Natural killer cell (primary cell): Measurements from ENCODE around the gene ZFR. TPM values are rescaled to one million over a fixed set of nuclear protein-coding genes. Genes with fewer than 3 reads are reported as not detected.

Experiments
- ATAC-seq, 3 donors: fragments of 150-1000 bp in 2 of 3; fragments of 200-7000 bp in 1 of 3; cut with Tn5 transposase; 1 replicate in 1 of 3; 2 replicates in 2 of 3; pipeline ENCODE4 v1.10.0; 2021; ENCODE audit warnings: mild to moderate bottlenecking in 2 of 3, moderate library complexity in 2 of 3
- DNase-seq, 2 donors: peaks; one replicate each; pipeline versions ENCODE4 v3.0.0 to v3.0.0-alpha.2; 2013 to 2021; ENCODE audit warnings: mixed read lengths in 1 of 2
- H3K27ac ChIP-seq: one replicate; pipeline ENCODE4 v1.5.1; 2013; ENCODE audit warnings: mild to moderate bottlenecking, low read length
- H3K27me3 ChIP-seq: one replicate; pipeline ENCODE4 v1.6.1; 2013; ENCODE audit warnings: low read length; ENCODE audit not compliant: control insufficient read depth, insufficient read depth
- H3K36me3 ChIP-seq: one replicate; pipeline ENCODE4 v1.6.1; 2013; ENCODE audit warnings: low read length; ENCODE audit not compliant: control insufficient read depth, insufficient read depth
- H3K4me1 ChIP-seq: one replicate; pipeline ENCODE4 v1.6.1; 2013; ENCODE audit warnings: low read length; ENCODE audit not compliant: control insufficient read depth, insufficient read depth
- H3K4me3 ChIP-seq: one replicate; pipeline ENCODE4 v1.5.1; 2013; ENCODE audit warnings: low read length
- H3K9me3 ChIP-seq: one replicate; pipeline ENCODE4 v1.6.1; 2013; ENCODE audit warnings: low read length; ENCODE audit not compliant: control insufficient read depth, insufficient read depth
- H3K27ac Mint-ChIP-seq, 2 donors: one replicate each; pipeline ENCODE4 v1.8.0; 2022; ENCODE audit warnings: mild to moderate bottlenecking in 2 of 2, mixed read lengths in 2 of 2, moderate library complexity in 1 of 2
- H3K27me3 Mint-ChIP-seq, 2 donors: one replicate each; pipeline ENCODE4 v1.8.0; 2022; ENCODE audit warnings: low read depth in 2 of 2, mixed read lengths in 2 of 2
- H3K36me3 Mint-ChIP-seq: one replicate; pipeline ENCODE4 v1.8.0; 2022; ENCODE audit warnings: mixed read lengths
- H3K4me1 Mint-ChIP-seq, 2 donors: one replicate each; pipeline ENCODE4 v1.8.0; 2022; ENCODE audit warnings: mixed read lengths in 2 of 2
- H3K4me3 Mint-ChIP-seq: one replicate; pipeline ENCODE4 v1.8.0; 2022; ENCODE audit warnings: mild to moderate bottlenecking, moderate library complexity, mixed read lengths
- H3K9me3 Mint-ChIP-seq, 2 donors: one replicate each; pipeline ENCODE4 v1.8.0; 2022; ENCODE audit warnings: mixed read lengths in 2 of 2
- WGBS: methylation state at CpG from one replicate; pipeline ENCODE4 v1.1.7; 2013; ENCODE audit warnings: missing lambda C conversion rate; ENCODE audit not compliant: insufficient coverage; 5-methylcytosine and 5-hydroxymethylcytosine counted together
- intact Hi-C: fragments of 100-400 bp; cut with micrococcal nuclease; formaldehyde crosslinking; loops from one replicate; pipeline ENCODE4 v1.14.2; 2022
- total RNA-seq, 4 donors: library from RNA; stranded (reverse); fragments of 120-200 nt in 1 of 4; gene quantifications; one replicate each; pipeline versions ENCODE4 v1.2.3 to v1.2.4, GENCODE V29; 2013 to 2022
- TF ChIP-seq, protein P1 (sequence below): fragments of 200-600 bp; IDR thresholded peaks from one replicate; pipeline ENCODE4 v1.8.0; 2022; ENCODE audit warnings: antibody characterized with exemption

ZFR gene
- total RNA-seq: 10 to 100 TPM; 62.7 to 70.8 (median 62.7) TPM
- 83.3 TPM for total RNA-seq (2013)

DNA sequence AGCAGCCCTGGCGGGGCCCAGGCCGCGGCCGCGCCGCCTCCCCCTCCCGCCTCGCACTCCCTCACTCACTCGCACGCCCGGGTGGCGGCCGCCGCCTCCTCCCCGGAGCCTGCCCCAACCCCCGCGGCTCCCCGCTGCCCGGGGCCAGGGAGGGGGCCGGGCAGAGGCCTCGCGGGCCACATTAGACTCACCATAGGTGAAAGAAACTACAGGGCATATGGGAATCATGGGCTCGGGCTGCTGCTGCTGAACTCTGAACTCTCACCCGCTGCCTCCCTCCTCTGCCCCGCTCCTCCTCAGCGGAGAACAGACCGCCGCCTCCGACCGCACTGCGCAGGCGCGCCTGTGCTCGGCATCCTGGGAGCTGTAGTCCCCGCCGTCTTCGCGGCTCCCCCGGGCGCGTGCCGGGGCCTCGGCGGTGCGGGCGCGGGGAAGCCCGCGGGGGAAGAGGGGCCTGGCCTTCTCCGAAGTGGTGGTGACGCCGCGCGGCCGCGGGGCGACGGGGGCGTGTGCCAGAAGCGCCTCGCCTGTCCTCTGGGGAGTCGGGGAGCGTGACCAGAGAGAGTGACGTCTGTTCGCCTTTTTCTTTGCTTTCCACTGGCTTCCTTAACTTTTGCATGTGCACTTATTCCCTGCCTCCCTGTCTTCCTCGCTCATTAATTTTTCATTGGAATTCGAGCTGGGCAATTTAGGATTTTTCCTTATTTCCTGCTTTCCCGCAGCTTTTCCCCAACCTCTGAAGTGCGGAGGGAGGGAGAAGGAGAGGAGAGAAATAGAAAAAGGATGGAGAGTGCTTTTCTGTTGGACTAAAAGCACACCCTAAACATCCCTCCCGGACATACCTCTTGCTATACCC lies at the start of gene ZFR:
Gene ZFR (minus strand): TSS at position 310 of the 856 bp plus-strand sequence. CDS start 82 bp downstream, at position 228.
- Histone ChIP-seq H3K27ac (peak within 1 kb of the TSS; percentile 96), H3K27me3 (no peaks in the 10 kb centered on the region), H3K9me3 (no peaks in the 10 kb centered on the region), H3K4me3 (peak within 1 kb of the TSS; percentile 98), H3K4me1 (peaks cover 17% of the 10 kb centered on the region), H3K36me3 (no peaks in the 10 kb centered on the region)
- no peaks in the 10 kb centered on the region for H3K9me3 Mint-ChIP-seq
- WGBS: 5% methylated on average over 66 of the region's 70 CpGs
- ATAC-seq (peak; percentile 87 to 95 (median 90)), DNase-seq (peak; percentile 86 to 97)
- H3K27ac Mint-ChIP-seq: peak within 1 kb of the TSS; percentile 90 to 91
- peaks cover 0 to 3% of the 10 kb centered on the region in 2 donors for H3K27me3 Mint-ChIP-seq
- H3K4me3 Mint-ChIP-seq: peak within 1 kb of the TSS; percentile 91
- no peaks in the 10 kb centered on the region for H3K36me3 Mint-ChIP-seq
- TF ChIP-seq, protein P1, sequence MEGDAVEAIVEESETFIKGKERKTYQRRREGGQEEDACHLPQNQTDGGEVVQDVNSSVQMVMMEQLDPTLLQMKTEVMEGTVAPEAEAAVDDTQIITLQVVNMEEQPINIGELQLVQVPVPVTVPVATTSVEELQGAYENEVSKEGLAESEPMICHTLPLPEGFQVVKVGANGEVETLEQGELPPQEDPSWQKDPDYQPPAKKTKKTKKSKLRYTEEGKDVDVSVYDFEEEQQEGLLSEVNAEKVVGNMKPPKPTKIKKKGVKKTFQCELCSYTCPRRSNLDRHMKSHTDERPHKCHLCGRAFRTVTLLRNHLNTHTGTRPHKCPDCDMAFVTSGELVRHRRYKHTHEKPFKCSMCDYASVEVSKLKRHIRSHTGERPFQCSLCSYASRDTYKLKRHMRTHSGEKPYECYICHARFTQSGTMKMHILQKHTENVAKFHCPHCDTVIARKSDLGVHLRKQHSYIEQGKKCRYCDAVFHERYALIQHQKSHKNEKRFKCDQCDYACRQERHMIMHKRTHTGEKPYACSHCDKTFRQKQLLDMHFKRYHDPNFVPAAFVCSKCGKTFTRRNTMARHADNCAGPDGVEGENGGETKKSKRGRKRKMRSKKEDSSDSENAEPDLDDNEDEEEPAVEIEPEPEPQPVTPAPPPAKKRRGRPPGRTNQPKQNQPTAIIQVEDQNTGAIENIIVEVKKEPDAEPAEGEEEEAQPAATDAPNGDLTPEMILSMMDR: no peak
- intact Hi-C loops: loop anchor here (2.0 to 5.0 kb wide), 2 partner anchors 140 to 202 kb away; partner anchors contain the start of gene SUB1
- peaks cover 27 to 28% of the 10 kb centered on the region in 2 donors for H3K4me1 Mint-ChIP-seq

DNA sequence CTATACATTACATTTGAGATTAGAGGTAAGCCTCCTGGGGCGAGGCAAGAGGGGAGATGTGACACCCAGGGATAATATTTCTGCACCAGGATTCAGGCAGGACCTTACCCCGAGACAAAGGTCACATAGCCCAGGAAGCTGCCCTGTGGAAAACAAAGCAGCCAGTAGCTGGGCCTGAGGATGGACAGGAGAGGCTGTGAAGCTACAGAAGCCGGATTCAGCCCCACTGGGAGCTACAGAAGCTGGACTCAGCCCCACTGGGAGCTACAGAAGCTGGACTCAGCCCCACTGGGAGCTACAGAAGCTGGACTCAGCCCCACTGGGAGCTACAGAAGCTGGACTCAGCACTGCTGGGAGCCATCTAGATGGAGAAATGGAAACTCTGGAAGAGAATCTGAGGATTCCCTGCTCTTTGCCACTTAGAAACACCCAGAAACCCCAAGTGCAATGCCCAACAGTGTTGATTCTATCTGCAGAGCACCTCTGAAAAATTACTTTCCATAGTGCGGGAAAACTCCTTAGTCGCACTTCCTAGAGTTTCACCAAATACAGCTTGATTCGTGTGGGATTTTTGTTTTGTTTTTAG lies 46.5 kb upstream of the ZFR start:
- intact Hi-C loops: no loop called here
- H3K27ac ChIP-seq: no peak overlapping the region
- no peaks in the 10 kb centered on the region for H3K4me1 ChIP-seq
- TF ChIP-seq, protein P1: no peak
- H3K4me1 Mint-ChIP-seq: no peaks in the 10 kb centered on the region
- no peaks in the 10 kb centered on the region for H3K27me3 Mint-ChIP-seq
- ATAC-seq (no peak), DNase-seq (no peak)
- no peaks in the 10 kb centered on the region for H3K36me3 Mint-ChIP-seq
- H3K4me3 Mint-ChIP-seq: no peak overlapping the region
- no peaks in the 10 kb centered on the region for H3K9me3 Mint-ChIP-seq
- 91% methylated on average over 5 of the region's 6 CpGs for WGBS
- no peak overlapping the region for H3K4me3 ChIP-seq
- no peaks in the 10 kb centered on the region for H3K9me3 ChIP-seq
- H3K27me3 ChIP-seq: no peaks in the 10 kb centered on the region
- H3K36me3 ChIP-seq: no peaks in the 10 kb centered on the region
- H3K27ac Mint-ChIP-seq: no peak overlapping the region

DNA sequence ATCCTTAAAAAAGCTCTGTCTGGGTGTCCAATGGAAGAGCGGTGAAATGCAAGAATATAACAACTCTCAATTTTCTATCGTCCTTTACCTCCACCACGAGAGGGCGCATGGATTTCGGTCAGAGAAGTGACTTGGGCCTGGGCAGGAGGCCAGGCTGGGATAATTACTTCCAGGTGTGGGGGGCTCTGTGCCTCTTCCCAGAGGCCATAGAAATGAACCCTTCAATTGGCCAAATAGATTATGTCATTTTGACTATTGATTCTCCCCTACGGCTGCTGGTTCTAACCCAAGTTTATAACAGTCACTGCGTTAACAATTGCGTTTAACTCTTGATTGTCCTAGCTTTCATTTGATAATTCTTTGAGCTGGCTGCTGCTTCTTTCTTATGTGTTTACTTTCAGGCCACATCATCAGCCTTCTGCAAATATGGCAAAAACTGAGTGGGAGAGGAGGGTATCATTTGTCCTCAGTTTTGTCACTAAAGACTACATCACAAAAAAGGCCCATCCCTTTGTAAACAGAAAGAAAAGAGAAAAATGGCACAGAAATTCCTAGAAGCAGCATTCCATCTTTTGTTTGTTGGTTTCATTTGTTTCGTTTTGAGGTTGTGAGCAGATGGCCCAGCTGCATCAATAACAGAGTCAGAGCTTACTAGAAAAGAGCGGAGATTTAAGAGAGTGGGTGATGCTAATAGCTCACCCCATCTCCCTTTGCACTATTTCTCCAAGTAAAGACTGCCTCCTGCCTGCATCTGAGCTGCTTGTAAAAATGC lies 45.4 kb upstream of the ZFR start:
- ATAC-seq (peak in 2 of 3 donors; percentile 54 to 62), DNase-seq (peak; percentile 48 to 86)
- Histone ChIP-seq H3K4me1 (no peaks in the 10 kb centered on the region), H3K27ac (no peak overlapping the region), H3K9me3 (no peaks in the 10 kb centered on the region), H3K4me3 (no peak overlapping the region), H3K36me3 (no peaks in the 10 kb centered on the region), H3K27me3 (no peaks in the 10 kb centered on the region)
- 47% methylated on average over 10 of the region's 10 CpGs for WGBS
- Mint-ChIP-seq H3K4me3 (no peak overlapping the region), H3K36me3 (no peaks in the 10 kb centered on the region), H3K27me3 (no peaks in the 10 kb centered on the region), H3K9me3 (no peaks in the 10 kb centered on the region), H3K4me1 (no peaks in the 10 kb centered on the region), H3K27ac (no peak overlapping the region)
- TF ChIP-seq, protein P1: peak; percentile 73
- intact Hi-C loops: loop anchor here (1.0 kb wide), 2 partner anchors 100 to 123 kb away; no protein-coding TSS in a partner anchor
